GM23248 (cell line): ENCODE measurements around the gene CFAP298.

ENCODE experiments used
- EZH2 ChIP-seq: fragments of 200-600 bp; sonication (generic); IDR thresholded peaks from 2 replicates; pipeline ENCODE4 v1.6.1; 2018; ENCODE audit warnings: antibody characterized with exemption, mild to moderate bottlenecking; ENCODE audit not compliant: insufficient read depth, poor library complexity, severe bottlenecking
- EZH2phosphoT487 ChIP-seq: fragments of 200-600 bp; sonication (generic); IDR thresholded peaks from 2 replicates; pipeline ENCODE4 v1.6.1; 2018; ENCODE audit warnings: antibody characterized with exemption, moderate library complexity, mild to moderate bottlenecking, low read depth; ENCODE audit not compliant: insufficient read depth

- TF ChIP-seq EZH2 (no peak), EZH2phosphoT487 (no peak)
Measured at GRCh38 chr21:32570456-32570855, 41.7 kb downstream of the CFAP298 start.
